ENCODE results near the gene ATP6V0A1.

- no peak for TF ChIP-seq CTCF (IDR thresholded peaks at IDR 0.05; ENCODE audit: low read depth, low read length)
- TF ChIP-seq POLR2A (IDR thresholded peaks at IDR 0.05; ENCODE audit: extremely low read depth, insufficient read length) = no peak
- TF ChIP-seq MAX (IDR thresholded peaks at IDR 0.05; ENCODE audit: low read depth, low read length) = no peak
Observed at GRCh38 chr17:42421136-42421506, 37.6 kb upstream of the ATP6V0A1 start.

All from NB4 (cell line).